GM21786 (cell line): ENCODE measurements around the gene REV3L.
"Not testable (repeated sequence)": the region's sequence is repeated elsewhere in the genome, so short reads cannot be mapped to it uniquely, and the experiment has no call there.

Source experiments
- ATAC-seq: cut with Tn5 transposase; IDR thresholded peaks from one replicate; pipeline ENCODE4 v1.9.1; 2021; ENCODE audit not compliant: unreplicated experiment

REV3L gene

DNA sequence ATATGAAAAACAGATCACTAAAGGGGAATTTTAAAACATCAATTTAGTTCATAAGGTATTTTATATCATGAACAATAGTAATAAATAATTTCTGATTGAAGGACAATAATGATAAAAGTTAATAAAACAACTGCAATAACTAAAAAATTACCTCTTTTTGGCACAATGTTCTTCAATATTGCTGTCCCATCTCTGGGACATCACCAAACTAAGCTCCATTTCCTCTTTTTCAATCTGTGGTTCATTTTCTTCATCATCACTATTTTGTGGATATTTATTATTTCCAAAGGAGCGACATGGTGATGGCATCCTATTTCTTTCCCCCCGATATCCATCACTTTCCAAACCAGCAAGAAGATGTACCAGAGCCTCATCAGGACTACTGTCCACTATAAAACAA lies 103.2 kb downstream of the REV3L start:
- ATAC-seq, result no peak

DNA sequence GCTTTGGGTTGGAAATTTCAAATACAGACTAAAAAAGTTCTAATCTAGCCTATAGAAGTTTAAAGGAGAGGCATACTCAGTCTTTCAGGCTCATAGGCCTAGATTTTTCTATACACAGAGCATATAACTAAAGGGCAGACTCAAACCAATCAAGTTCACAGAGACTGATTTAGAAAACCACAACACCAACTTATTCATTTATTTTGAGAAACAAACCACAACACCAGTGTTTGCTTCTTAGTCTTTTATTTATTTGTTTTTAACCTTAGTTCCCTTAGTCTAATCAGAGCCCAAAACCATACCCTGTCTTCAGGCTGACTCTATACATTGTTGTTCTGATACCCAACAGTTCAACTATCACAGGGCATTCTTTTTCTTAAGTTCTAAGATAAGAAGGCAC lies 103.7 kb downstream of the REV3L start:
- no peak for ATAC-seq

DNA sequence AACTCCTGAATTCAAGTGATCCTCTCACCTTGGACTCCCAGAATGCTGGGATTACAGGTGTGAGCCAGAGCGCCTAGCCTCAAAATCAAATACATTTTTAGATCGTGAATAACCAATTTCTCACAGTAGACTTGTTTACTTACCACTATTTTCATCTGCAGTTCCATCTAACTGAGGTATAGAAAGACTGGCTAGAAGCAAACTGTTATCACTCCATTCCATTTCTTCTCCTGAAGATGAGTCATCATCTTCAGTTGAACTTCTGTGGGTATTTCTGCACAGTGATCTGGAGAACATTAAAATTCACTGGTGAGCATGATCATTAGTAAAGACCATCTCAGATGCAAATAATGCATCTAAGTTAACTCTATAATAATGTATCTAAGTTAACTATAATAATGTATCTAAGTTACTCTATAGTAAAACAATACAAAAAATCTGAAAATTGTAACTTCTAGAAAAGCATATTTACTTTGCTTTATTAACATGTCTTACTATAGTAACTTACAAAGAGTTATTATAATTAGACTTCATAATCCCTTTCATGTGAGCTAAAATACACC lies 105.4 kb downstream of the REV3L start:
- no peak for ATAC-seq

DNA sequence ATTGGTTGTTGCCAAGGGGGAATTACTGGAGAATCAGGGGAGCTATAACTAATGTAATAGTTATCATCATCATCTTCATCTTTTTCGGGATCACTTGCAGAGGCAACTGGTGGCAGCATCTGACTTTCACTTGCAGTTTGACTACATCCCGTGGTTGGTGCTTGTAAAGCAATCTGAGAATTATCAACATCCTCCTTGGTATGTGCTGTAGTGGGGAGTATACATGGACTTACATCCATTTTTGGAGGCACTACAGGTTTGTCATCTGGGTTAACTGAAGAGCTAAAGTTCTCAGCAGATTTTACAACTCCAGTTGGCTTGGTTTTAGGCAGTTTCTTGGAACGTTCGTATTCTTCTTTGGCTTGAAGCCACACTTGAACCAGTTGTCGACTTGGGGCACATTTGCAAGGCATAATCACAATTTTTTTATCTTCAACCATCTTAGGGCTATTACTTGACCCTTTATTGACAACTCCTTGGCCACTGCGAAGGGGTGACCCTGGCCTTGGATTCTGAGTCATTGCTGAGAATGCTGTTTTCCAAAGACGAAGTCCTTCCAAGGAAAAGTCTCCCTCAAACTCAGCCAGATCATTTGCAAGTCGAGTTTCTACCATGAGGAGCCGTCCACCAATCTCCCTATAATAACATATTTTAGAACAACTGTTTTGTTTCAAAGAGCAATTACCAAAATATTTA lies 115.5 kb downstream of the REV3L start:
- ATAC-seq, result peak; percentile 68

DNA sequence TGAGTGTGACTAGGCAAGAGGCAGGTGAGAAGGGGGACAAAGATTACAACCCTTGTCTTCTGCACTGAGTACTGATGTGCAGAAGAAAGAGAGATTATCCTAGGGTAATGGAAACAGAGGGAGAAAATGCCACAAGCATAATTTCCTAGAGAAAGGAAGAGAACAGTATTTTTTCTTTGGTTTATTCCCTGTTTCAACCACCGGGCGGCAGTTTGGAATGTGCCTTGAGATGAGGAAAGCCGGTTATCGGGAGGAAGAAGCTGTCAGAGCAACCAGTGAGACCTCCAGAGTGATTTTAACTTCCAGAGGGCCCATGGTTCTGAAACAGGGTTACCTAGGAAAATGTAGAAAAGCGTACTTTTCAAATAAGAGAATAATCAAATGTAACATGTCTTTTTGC lies 121.4 kb downstream of the REV3L start:
- no peak for ATAC-seq

DNA sequence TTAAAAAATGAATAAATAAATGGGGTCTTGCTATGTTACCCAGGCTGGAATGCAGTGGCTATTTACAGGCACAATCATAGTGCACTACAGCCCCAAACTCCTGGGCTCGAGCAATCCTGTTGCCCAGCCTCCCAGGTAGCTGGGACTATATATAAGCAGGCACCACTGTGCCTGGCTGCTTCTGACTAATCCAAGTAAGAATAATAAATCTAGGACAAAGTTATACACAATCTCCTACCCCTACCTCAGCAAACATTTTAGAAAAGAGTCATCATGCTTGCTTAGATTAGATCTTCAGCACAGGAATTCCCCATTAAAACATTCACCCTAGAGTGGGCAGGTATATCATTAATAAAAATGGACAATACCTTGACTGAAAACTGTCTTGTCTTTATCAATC lies 124.6 kb downstream of the REV3L start:
- ATAC-seq, result no peak

DNA sequence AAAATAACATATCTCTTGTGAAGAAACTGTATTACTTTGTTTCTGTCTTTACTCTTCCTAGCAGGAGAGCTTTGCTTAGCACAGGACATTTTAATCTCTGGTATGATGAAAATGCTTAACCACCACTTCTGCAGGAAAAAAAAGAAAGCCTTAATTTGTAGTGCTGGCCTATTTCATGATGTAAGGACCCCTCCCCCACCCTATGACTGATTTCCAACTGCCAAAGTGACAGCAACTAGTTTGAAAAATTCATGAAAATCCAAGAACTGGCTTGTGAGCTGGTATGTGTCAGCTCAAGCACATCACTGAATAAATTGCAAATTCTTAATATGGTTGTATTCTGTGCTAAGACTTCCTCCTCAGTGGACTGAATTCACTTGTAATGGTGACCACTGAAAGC lies 125.3 kb downstream of the REV3L start:
- no peak for ATAC-seq

DNA sequence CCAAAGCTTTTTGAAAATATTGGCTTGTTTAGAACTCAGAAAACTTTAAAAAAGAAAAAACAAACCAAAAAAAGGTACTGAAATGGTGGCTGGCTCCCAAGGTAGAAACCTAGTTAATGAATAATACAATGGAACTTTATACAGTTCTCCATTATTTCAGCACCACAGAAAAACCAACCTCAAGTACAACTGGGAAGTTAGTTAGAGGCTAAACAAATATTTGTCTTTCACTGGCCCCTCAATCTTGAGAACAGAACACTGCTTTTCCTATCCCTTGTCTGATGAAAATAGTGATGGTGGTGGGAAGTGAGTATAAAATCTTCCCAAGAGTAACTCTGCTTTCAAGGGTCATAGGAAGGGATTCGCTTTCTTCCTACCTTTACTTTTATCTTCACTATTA lies 126.5 kb downstream of the REV3L start:
- no peak for ATAC-seq

DNA sequence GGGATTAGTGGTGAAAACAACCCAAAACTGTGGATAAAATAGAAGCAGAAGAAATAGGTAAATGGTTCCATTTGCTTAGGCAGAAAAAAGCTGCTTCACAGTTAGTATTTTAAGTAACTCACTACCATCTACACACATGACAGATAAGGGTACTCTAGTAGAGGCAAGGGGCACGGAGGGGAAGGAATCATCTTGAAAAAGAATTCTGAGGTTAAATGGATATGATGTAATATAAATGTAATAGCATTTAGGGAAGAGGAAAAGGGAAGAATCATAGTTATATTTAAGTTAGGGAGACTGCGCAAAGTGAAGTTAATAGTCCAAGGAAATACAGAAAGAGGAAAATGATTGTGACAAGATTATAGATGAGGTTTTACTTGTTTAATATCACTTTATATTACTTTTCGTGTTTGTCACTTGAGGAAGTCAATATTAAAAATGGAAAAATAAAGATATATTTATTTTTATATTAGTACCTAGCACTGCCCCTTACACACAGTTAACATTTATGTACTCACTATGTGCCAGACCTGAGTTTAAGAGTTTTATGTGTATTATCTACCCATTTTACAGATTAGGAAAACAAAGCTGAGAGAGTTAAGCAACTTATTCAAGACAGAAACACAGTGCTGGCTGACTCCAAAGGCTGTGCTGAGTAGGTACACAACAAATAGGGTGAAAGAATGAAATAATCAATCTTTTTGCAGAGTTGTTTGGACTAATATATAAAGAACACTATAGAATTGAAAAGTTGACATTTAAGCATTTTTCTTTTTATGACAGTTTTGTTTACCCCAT lies 128.1 kb downstream of the REV3L start:
- no peak for ATAC-seq

DNA sequence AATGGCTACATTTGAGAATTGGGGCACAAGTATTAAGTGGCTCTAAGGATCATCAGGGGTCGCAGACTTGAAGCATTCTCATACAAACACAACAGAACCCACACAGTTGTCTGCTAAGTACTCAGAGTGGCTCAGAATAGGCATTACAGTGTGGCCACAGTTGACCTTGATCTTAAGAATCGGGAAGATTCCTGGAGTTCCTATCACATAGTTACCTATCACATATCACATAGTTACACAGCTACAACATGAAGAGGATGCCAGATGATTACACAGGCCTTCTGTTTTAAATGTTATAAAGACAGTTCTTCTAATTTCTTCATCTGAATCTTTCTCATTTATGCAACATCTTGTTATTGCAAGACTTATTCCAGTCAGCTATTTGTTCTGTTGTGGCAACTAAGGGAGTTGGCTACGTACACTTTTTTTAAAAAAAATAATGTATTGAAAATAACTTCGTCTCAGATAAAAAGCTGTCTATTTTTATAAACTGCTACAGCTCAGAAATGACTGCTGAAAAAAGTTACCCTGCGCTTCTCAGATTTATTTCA lies 129.0 kb downstream of the REV3L start:
- ATAC-seq, result no peak

DNA sequence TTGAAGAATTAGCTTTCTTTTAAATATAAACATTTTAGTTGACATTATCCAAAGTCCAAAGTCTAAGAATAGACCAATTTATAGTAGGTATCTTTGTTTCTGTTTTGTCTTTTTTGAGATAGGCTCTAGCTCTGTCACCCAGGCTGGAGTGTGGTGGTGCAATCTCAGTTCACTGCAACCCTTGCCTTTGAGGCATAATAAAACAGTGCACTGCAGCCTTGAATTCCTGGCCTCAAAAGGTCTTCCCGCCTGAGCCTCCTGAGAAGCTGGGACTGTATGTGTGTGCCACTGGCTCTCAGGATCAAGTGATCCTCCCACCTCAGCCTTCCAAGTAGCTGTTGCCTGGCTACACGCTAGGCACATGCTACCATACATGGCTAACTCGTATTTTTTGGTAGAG lies 135.4 kb downstream of the REV3L start:
- no peak for ATAC-seq

DNA sequence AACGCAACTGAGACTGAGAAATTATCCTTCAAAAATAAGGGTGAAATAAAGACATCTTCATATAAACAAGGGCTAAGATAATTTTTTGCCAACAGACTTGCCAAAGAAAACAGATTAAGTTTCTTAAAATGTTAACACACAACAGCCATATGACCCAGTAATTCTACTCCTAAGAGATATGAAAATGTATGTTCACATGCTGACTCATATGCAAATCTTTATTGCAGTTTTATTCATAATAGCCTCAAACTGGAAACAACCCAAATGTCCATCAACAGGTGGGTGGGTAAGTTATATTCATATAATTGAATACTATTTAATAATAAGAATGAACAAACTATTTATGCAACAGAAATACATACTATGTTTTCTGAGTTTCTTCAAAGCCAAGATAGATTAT lies 140.1 kb downstream of the REV3L start:
- ATAC-seq, result no peak

DNA sequence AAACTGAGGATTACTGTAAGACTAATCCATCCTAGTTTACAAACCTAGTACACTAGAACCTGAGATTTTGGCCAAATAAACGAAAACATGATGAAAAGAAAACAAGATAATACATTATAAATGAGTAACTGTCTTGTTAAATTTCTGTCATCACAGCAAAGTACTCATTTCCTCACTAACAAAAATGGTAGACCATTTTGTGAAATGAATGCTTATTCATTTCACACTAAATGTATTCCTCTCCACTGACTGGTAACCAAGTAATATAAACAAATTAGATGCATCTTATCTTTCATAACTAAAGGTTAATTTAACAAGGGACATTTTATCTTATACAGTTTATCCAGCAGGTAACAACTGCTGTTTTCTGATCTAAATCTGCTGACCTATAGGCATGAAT lies 143.7 kb downstream of the REV3L start:
- ATAC-seq, result peak; percentile 21

DNA sequence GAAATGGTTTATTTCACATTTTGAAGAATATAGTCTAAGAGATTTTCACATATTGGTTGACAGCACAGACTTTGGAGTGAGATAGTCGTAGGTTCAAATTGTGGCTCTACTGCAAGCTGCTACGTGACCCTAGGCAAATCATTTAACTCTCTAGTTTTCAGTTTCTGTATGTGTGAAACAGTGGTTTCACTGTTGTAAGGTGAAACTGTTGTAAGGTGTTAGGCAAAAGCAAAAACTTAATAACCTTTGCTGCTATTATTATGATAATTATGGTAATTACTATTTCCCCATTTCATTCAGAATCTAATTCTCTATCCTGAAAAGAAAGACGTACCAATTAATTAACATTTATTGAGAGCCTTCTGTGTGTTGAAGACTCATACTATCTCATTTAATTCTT lies 144.2 kb downstream of the REV3L start:
- peak; percentile 100 for ATAC-seq

DNA sequence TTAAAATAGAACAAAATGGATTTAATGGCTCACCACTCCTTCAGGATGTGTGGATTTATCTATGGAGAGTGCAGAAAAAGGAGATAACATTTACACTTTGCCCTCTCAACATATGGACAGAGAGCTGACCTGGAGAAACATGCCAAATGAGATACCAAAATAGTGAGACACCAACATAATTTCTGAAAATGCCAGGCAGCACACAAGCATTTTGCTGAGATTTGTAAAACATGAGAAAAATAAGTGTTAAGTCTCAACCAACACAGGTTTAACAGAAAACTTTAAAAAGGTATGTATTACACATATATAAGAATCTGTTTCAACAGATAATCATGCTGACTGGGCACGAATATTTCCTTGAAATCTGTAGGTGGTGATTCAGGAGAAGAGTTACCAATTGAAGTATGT lies 145.2 kb downstream of the REV3L start:
- ATAC-seq, result no peak

DNA sequence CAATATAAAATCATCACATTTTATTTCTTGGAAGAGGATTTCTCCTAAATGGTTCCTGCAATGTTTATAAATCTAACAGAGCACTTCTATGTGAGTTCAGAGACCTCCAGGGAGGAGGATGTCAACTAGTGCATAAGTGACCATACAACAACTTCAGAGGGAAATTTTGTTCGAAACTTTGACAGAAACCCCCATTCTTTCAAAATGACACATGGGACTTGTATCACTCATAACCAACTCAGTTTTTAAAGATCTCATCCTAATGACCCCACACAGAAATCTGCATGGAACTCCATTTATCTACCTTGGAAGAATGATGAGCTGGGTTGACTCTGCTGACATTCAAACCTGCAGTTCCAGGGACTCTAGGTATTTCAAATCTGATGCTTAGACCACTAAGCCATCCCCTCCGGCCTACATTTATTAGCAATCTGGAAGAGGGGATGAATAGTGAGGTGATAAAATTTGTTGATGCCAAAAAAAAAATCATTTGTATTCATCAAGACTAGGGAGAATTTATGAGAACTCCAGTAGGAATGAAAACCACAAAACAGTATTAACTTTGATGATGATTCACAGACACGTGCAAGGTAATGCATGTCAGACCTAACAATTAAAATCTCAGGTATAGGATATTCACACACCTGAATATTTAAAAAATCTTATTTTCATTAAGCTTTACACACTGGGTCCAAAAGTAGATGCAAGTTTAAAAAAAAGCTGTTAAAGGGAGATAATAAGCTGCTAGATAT lies 153.0 kb downstream of the REV3L start:
- ATAC-seq, result peak; percentile 83

DNA sequence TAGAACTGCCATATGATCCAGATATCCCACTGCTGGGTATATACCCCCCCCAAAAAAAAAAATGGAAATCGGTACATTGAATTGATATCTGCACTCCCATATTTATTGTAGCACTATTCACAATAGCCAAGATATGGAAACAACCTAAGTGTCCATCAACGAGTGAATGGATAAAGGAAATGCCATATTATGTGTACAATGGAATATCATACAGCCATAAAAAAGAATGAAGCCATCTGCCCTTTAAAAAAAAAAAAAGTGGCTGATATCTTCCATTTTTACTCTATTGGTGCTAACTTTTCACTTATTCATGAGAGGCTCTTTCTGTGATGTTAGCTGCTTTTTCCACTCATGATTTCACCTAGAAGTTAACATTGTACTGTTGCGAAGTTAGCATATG lies 156.5 kb downstream of the REV3L start:
- ATAC-seq, result no peak

DNA sequence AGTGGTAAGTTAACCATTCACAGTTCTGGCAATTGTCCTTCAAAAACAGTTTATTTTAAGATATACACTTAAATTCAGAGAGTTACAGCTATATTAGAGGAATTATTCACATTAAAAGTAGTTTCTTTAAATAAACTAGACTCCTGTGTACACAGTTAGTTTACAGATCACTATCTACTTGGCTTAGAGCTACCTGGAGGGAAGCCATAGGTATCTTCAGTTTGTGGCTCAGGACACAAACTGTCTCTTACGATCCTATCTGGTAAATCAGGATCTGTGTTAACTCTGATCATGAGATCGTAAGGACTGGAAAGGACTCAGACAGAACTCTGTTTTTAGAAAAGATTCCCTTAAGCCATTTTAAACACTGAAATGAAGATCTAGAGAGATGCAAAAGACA lies 160.9 kb downstream of the REV3L start:
- no peak for ATAC-seq

DNA sequence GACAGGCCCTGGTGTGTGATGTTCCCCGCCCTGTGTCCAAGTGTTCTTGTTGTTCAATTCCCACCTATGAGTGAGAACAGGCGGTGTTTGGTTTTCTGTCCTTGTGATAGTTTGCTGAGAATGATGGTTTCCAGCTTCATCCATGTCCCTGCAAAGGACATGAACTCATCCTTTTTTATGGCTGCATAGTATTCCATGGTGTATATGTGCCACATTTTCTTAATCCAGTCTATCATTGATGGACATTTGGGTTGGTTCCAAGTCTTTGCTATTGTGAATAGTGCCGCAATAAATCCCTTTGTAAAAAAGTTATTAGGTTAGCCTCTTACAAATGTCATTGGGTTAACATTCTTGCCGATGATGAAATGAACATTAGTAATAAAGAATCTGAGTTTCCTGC lies 175.1 kb downstream of the REV3L start:
- not testable (repeated sequence) for ATAC-seq

DNA sequence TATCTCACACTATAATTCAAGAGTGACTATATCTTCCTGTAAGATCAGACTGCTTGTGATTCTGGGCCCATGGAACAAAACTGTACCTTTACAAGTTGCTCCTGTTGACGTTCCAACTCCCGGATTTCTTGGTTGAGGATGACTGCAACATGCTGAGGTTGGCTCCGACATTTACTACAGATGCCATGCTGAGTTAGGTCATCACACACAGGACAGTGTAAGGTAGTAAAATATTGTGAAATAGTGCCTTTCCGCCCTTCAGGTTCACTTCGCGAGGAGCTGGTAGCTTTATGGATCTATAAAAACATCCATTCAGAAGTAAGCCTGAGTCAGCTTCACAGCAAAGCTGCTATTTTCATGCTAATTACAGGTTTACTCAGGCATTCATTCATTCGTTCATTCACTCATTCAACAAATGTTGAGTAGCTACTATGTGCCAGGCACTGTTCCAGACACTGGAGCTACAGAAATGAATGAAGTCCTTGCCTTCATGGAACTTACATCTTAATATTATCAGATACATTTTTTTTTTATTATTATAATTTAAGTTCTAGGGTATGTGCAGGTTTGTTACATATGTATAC lies 175.7 kb downstream of the REV3L start:
- ATAC-seq, result no peak
